HFF-Myc (cell line): ENCODE results near the gene CAPN2.

Source experiments
- DNase-seq: peaks from one replicate; pipeline ENCODE4 v3.0.0-alpha.2; 2011; ENCODE audit warnings: low read depth; ENCODE audit errors: extremely low read depth
- H3K4me3 ChIP-seq: replicated peaks from 2 replicates; pipeline ENCODE4 v1.5.1; 2011; ENCODE audit warnings: low read depth, mild to moderate bottlenecking, control low read depth, low read length
- CTCF ChIP-seq: IDR thresholded peaks from 2 replicates; pipeline ENCODE4 v1.5.1; 2012; ENCODE audit warnings: mild to moderate bottlenecking, low read depth, low read length, control low read depth; ENCODE audit errors: missing control alignments

The CAPN2 gene

DNA sequence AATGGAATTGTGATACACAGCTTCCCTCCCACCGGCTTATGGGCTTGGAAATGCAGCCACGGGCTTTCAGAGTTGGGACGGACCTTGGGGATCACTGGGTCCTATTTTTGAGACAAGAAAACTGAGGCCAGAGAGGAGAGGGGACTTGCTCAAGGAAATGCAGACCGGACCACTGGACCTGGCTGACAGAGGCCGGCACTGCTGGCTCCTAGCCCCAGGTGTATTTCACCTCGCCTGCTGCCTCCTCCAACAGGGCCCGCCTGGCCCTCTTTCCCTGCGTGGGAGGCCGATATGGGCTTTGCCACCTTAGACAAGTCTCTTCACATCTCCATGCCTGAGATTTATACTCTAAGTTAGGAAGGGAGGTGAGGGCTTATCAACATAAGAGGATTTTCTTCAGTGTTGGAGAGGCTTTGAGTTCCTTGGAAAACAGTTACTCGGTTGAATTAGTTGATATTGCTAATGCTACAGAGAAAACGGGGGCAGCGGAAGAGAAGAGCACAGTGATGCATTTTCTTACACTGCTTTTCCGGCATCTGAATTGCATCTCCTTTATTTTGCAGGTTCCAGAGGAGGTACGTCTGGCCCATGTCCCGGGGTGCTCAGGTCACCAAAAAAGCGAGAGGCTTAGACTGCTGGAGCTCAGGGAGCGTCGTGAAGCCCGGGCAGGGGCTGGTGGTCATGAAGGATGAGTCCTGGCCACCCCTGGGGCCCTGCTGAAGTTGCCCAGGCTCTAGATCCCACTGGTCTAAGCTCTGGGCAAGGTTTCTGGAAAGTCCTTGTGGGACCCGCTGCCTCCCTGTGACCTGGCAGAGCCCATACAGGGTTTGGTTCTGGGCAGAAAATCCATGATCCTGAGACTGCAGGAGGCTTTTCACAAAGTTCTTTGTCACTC, 44.7 kb downstream of the CAPN2 start:
- TF ChIP-seq CTCF = no peak
- DNase-seq = no peak
- no peak overlapping the region for H3K4me3 ChIP-seq

DNA sequence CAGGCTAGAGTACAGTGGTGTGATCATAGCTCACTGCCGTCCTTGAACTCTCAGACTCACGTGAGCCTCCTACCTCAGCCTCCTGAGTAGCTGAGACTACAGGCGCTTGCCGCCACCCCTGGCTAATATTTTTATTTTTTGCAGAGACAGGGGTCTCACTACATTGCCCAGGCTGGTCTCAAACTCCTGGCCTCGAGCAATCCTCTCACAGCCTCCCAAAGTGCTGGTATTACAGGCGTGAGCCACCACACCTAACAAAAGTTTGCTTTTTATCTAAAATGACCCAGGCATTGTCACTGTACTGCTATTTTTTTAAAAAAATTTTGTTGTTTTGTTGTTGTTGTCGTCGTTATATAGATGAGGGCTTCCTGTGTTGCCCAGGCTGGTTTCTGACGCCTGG, 46.4 kb downstream of the CAPN2 start:
- no peak overlapping the region for H3K4me3 ChIP-seq
- no peak for DNase-seq
- TF ChIP-seq CTCF = no peak

DNA sequence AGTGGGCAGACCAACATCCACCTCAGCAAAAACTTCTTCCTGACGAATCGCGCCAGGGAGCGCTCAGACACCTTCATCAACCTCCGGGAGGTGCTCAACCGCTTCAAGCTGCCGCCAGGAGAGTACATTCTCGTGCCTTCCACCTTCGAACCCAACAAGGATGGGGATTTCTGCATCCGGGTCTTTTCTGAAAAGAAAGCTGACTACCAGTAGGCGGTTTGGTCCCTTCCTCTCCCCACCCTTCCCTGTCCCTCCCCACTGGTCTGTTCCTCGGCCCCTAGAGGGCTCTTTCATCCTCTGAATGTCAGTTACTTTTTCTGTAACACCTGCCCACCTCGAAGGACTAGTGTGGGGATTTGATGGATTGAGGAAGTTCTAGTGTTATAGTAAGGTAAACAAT, 46.9 kb downstream of the CAPN2 start:
- DNase-seq = no peak
- TF ChIP-seq CTCF = no peak
- H3K4me3 ChIP-seq = no peak overlapping the region

DNA sequence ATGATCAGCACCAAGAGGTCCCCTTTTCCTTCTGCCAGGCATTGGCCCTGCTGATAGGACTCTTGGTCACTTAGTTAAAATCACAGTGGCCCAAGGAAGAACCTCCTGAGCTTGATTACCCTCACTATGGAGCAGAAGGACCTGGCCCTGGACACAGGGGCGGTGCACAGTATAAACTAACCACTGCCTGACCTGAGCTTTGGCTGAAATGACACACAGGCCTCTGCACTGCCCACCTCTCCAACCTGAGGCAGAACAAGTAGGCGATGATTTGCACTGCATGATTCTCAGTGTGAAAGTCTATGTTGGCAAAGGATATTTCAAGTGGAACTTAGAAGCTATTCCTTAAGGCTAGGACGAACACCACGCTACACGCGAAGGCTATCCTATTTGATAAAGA, 48.5 kb downstream of the CAPN2 start:
- H3K4me3 ChIP-seq = no peak overlapping the region
- no peak for DNase-seq
- TF ChIP-seq CTCF = no peak

DNA sequence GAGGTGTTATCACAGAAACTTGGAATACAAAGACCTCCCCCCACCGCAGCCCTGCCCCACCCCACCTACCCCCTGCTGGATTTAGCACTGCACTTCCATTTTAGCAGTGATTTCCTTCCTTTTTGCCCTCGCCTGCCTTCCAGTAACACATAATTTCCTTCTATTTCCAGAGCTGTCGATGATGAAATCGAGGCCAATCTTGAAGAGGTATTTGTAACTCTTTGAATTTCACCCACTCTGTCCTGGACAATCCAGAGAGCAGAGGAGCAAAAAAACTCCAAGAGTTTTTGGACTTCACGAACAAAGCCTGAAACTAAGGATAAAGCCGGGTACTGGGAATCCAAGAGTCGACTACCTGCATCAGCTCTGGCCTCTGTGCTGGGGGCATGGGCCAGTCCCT, 49.1 kb downstream of the CAPN2 start:
- no peak for DNase-seq

GRCh38 chr1:223763251-223763650, 50.9 kb downstream of the CAPN2 start:
- H3K4me3 ChIP-seq = no peak overlapping the region
- TF ChIP-seq CTCF = no peak
- DNase-seq = no peak

More for the DNA sequence above, 49.1 kb downstream of the CAPN2 start:
- no peak for TF ChIP-seq CTCF
- no peak overlapping the region for H3K4me3 ChIP-seq
